ENCODE results near the gene MRS2. TPM values are rescaled to one million over a fixed set of nuclear protein-coding genes. Genes with fewer than 3 reads are reported as not detected.

The MRS2 gene
- polyA plus RNA-seq (2011; rRNA removed) (15.1 and 19.9 TPM in 2 replicates), polyA minus RNA-seq (2011; rRNA and poly(A)+ RNA removed) (6.3 and 16.6 TPM in 2 replicates)

- no peaks in the 10 kb centered on the region for H3K27me3 ChIP-seq (ENCODE audit: control insufficient read depth, insufficient read depth, low read length)
- H3K9me3 ChIP-seq (ENCODE audit: control insufficient read depth, insufficient read depth, low read length): no peaks in the 10 kb centered on the region; the same call in 1 of the 2 replicates
- peak; percentile 18 for DNase-seq (ENCODE audit: low read depth, low spot score)
- H3K4me3 ChIP-seq (ENCODE audit: low read depth, low read length): peak within 1 kb of the TSS; percentile 97
- CTCF ChIA-PET: interaction anchor here (0.6 to 1.7 kb wide), 4 partner anchors 14 to 122 kb away, joined by 4 to 8 read pairs (median 4); no protein-coding TSS in a partner anchor
- peak within 1 kb of the TSS; percentile 39 for H3K27ac ChIP-seq (ENCODE audit: low read depth, low read length)
- no peak for TF ChIP-seq CTCF (IDR thresholded peaks at IDR 0.05; ENCODE audit: low read depth, low read length)
- POLR2A ChIA-PET: interaction anchor here (0.7 kb wide), 1 partner anchor 182 kb away, joined by 3 read pairs; no protein-coding TSS in a partner anchor
Observed at GRCh38 chr6:24402697-24403500, at the start of gene MRS2. Gene MRS2 (plus strand): TSS chr6:24402936. CDS start chr6:24403047, 111 bp downstream.

GRCh38 chr6:24353861-24354260, 48.9 kb upstream of the MRS2 start:
- POLR2A ChIA-PET: no interaction called here
- peaks cover 12% of the 10 kb centered on the region for H3K27me3 ChIP-seq (ENCODE audit: control insufficient read depth, insufficient read depth, low read length)
- H3K9me3 ChIP-seq (ENCODE audit: control insufficient read depth, insufficient read depth, low read length): peaks cover 5% of the 10 kb centered on the region; the same call in 1 of the 2 replicates
- no peak for DNase-seq (ENCODE audit: low read depth, low spot score)
- CTCF ChIA-PET: interaction anchor here (1.1 to 2.8 kb wide), 2 partner anchors 30 to 35 kb away, joined by 3 to 10 read pairs; no protein-coding TSS in a partner anchor
- TF ChIP-seq CTCF (IDR thresholded peaks at IDR 0.05; ENCODE audit: low read depth, low read length): no peak
- H3K4me3 ChIP-seq (ENCODE audit: low read depth, low read length): no peak overlapping the region
- H3K27ac ChIP-seq (ENCODE audit: low read depth, low read length): no peak overlapping the region

GRCh38 chr6:24355393-24355792, 47.3 kb upstream of the MRS2 start:
- no peak for TF ChIP-seq CTCF (IDR thresholded peaks at IDR 0.05; ENCODE audit: low read depth, low read length)
- ChIA-PET CTCF (interaction anchor here (1.2 to 2.8 kb wide), 2 partner anchors 33 to 72 kb away, joined by 4 to 10 read pairs; no protein-coding TSS in a partner anchor), POLR2A (no interaction called here)
- peaks cover 12% of the 10 kb centered on the region for H3K27me3 ChIP-seq (ENCODE audit: control insufficient read depth, insufficient read depth, low read length)
- H3K4me3 ChIP-seq (ENCODE audit: low read depth, low read length): no peak overlapping the region
- peaks cover 5% of the 10 kb centered on the region; the same call in 1 of the 2 replicates for H3K9me3 ChIP-seq (ENCODE audit: control insufficient read depth, insufficient read depth, low read length)
- no peak overlapping the region for H3K27ac ChIP-seq (ENCODE audit: low read depth, low read length)
- DNase-seq (ENCODE audit: low read depth, low spot score): no peak

- CTCF ChIA-PET: interaction anchor here (0.7 to 2.8 kb wide), 3 partner anchors 10 to 73 kb away, joined by 3 to 10 read pairs (median 4); no protein-coding TSS in a partner anchor
- POLR2A ChIA-PET: no interaction called here
Observed at GRCh38 chr6:24356310-24356973, 46.3 kb upstream of the MRS2 start.

More at GRCh38 chr6:24356310-24356973, 46.3 kb upstream of the MRS2 start:
- no peak overlapping the region for H3K27ac ChIP-seq (ENCODE audit: low read depth, low read length)
- H3K27me3 ChIP-seq (ENCODE audit: control insufficient read depth, insufficient read depth, low read length): peaks cover 12% of the 10 kb centered on the region
- peaks cover 5% of the 10 kb centered on the region; the same call in 1 of the 2 replicates for H3K9me3 ChIP-seq (ENCODE audit: control insufficient read depth, insufficient read depth, low read length)
- DNase-seq (ENCODE audit: low read depth, low spot score): no peak
- no peak overlapping the region for H3K4me3 ChIP-seq (ENCODE audit: low read depth, low read length)
- TF ChIP-seq CTCF (IDR thresholded peaks at IDR 0.05; ENCODE audit: low read depth, low read length): no peak
